Femur (tissue), 1 donor: ENCODE measurements around the gene NFAT5.
"Not testable (repeated sequence)": the region's sequence is repeated elsewhere in the genome, so short reads cannot be mapped to it uniquely, and the experiment has no call there.

Experiments
- DNase-seq: peaks from one replicate; pipeline ENCODE4 v3.0.0-alpha.2; 2017

NFAT5 gene, protein sequence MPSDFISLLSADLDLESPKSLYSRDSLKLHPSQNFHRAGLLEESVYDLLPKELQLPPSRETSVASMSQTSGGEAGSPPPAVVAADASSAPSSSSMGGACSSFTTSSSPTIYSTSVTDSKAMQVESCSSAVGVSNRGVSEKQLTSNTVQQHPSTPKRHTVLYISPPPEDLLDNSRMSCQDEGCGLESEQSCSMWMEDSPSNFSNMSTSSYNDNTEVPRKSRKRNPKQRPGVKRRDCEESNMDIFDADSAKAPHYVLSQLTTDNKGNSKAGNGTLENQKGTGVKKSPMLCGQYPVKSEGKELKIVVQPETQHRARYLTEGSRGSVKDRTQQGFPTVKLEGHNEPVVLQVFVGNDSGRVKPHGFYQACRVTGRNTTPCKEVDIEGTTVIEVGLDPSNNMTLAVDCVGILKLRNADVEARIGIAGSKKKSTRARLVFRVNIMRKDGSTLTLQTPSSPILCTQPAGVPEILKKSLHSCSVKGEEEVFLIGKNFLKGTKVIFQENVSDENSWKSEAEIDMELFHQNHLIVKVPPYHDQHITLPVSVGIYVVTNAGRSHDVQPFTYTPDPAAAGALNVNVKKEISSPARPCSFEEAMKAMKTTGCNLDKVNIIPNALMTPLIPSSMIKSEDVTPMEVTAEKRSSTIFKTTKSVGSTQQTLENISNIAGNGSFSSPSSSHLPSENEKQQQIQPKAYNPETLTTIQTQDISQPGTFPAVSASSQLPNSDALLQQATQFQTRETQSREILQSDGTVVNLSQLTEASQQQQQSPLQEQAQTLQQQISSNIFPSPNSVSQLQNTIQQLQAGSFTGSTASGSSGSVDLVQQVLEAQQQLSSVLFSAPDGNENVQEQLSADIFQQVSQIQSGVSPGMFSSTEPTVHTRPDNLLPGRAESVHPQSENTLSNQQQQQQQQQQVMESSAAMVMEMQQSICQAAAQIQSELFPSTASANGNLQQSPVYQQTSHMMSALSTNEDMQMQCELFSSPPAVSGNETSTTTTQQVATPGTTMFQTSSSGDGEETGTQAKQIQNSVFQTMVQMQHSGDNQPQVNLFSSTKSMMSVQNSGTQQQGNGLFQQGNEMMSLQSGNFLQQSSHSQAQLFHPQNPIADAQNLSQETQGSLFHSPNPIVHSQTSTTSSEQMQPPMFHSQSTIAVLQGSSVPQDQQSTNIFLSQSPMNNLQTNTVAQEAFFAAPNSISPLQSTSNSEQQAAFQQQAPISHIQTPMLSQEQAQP (N-terminal part only)

DNA sequence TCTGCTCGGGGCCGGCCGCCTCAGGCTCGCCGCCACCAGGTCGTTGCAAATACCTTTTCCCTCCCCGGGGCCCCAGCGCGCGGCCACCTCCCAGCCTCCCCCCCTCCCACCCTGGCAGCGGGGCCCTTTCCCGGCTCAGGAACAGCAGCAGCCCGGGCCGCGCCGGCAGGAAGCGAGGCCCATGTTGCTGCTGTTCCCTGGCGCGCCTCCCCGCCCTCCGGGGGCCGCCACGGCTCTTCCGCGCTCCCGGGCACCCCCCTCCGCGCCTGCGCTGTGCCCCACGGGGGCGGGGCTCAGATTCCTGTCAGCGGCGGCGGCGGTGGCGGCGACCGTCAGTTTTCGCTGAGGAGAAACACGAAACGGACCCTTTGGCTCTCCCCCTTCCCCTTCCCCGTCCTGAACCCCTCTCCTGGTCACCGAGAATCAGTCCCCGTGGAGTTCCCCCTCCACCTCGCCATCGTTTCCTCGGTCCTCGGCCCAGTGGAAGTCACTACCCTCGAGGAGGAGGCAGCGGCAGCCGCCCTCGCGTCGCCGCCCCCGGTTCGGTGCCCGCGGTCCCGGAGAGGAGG is at the start of gene NFAT5:
Gene NFAT5, plus strand, starts transcription at position 296 of the 569 bp plus-strand sequence. CDS start 336 bp downstream, outside the sequence.
- peak; percentile 95 for DNase-seq

DNA sequence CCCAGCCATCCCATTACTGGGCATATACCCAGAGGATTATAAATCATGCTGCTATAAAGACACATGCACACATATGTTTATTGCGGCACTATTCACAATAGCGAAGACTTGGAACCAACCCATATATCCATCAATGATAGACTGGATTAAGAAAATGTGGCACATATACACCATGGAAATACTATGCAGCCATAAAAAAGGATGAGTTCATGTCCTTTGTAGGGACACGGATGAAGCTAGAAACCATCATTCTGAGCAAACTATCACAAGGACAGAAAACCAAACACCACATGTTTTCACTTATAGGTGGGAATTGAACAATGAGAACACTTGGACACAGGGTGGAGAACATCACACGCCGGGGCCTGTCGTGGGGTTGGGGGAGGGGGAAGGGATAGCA is 47.9 kb upstream of the NFAT5 start:
- DNase-seq = not testable (repeated sequence)

GRCh38 chr16:69520413-69520799 is 45.4 kb upstream of the NFAT5 start:
- DNase-seq = no peak

DNA sequence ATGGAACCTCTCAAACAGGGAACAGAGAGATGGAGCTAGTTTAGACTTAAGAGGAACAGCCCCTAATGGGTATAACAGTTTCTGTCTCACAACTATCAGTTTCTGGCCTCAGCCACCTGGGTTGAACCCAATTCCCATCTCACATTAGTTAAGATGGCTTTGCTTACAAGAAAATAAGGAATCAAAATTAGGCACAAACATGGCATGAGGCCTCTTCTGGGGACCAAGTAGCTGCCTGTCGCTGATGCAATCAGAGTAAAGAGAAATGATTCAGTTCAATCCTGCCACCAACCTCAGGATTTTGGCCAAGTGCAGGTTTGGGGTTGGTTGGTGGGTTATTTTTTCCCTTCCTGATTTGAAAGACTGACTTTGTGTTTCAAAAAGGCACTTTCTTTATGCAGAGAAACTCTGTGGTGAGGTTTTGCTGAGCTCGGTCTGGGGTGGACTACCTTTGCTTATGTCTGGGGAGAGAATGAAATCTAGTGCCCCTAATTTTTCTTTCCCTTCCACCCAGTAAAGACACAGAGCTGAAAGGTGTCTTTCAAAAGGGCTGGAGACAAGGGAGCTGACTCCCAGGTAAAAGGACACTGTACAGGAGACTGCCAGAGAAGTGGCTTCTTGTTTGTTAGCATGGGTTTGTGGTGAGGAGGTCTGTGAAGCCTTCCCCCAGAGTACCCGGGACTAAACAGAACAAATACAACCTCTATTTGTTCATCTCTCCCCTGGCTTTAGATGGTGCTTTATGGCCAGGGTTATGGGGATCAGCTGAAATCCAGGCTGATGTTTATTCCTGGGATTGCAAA is 44.8 kb upstream of the NFAT5 start:
- DNase-seq = peak; percentile 32

DNA sequence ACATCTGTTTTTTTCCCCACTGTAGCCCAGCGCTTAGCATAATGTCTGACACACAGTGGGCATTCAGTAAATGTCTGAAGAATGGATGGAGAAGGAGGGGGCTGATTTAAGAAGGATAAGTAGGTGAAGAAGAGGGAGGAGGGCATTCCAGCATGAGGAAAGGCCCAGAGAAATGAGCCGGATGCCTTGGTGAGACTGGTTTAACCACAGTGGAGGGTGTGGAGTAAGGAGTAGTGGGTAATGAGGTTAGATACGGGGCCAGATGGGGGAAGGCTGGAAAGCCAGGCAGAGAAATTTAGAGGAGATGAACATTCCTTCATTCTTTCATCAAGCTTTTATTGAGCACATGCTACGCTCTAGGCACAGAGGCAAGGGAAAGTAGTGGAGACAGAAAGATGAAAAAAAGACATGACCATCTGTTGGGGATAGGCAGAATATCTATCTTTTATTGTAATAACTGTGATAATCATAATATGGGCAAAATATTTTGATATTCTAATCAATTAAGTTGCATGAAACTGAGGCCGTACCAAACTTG is 43.7 kb upstream of the NFAT5 start:
- DNase-seq = no peak

- DNase-seq = no peak
Observed at GRCh38 chr16:69522732-69523404, 42.9 kb upstream of the NFAT5 start.

- DNase-seq = no peak
Observed at GRCh38 chr16:69523566-69524305, 42.0 kb upstream of the NFAT5 start.

- DNase-seq = no peak
Observed at GRCh38 chr16:69526831-69527655, 38.7 kb upstream of the NFAT5 start.

DNA sequence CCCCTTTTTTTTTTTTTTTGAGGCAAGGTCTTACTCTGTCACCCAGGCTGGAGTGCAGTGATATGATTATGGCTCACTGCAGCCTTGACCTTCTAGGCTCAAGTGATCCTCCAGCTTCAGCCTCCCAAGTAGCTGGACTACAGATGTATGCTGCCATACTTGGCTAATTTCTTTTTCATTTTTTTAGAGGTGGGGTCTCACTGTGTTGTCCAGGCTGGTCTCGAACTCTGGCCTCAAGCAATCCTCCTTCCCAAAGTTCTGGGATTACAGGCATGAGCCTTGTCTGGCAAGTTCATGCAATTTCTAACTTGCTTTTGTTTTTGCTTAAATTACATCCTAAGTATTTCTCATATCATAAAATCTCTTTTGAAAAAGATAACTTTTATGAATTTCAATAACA is 33.8 kb upstream of the NFAT5 start:
- DNase-seq = no peak

GRCh38 chr16:69532641-69533455 is 32.9 kb upstream of the NFAT5 start:
- DNase-seq = no peak

DNA sequence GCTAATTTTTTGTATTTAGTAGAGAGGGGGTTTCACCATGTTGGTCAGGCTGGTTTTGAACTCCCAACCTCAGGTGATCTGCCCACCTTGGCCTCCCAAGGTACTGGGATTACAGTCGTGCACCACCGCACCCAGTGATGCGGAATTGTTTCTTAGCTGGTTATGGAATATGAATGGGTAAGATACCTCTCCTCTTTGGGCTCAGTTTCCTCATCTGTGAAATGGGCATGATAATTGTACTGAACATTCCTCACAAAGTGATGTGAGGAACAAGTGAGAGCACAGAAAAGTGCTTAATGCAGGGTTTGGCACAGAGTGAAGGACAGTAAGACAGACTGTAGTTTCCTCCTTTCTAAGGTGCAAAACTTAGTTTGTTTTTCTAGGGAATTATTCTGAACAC is 31.0 kb upstream of the NFAT5 start:
- no peak for DNase-seq

- no peak for DNase-seq
Observed at GRCh38 chr16:69535123-69536050, 30.4 kb upstream of the NFAT5 start.

DNA sequence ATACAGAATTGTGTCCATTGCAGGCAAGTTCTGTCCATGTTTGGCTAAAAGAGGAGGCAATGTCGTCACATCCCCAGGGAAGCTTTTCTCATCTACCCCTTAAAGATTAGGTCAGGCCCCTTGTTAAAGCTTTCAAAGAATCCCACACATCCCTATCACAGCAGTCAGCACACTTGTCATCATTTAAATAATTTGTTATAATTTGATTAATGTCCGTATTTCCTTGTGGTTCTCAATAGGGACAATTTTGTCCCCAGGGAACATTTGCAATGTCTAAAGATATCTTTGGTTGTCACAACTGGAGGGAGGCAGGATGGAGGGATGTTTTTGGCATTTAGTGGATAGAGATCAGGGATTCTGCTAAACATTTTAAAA is 28.1 kb upstream of the NFAT5 start:
- no peak for DNase-seq

GRCh38 chr16:69538808-69539207 is 27.0 kb upstream of the NFAT5 start:
- DNase-seq = no peak

DNA sequence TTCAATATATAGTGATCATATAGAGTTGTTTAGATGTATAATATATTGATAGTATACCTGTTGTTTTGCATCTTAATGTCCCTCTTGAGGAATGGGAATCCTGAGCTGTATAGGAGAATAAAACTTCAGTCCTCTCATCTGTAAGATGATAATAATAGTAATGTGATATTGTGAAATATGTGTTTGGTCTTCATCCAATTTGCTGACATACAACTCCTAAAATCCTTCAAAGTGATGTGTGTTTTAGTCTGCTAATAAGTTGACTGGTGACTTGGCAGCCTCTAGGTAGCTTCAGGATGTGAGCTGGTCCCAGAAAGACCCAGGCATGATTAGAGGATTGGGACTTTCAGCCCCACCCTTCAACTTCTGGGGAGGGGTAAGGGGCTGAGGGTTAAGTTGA is 22.8 kb upstream of the NFAT5 start:
- DNase-seq = no peak

GRCh38 chr16:69544088-69544487 is 21.7 kb upstream of the NFAT5 start:
- no peak for DNase-seq

DNA sequence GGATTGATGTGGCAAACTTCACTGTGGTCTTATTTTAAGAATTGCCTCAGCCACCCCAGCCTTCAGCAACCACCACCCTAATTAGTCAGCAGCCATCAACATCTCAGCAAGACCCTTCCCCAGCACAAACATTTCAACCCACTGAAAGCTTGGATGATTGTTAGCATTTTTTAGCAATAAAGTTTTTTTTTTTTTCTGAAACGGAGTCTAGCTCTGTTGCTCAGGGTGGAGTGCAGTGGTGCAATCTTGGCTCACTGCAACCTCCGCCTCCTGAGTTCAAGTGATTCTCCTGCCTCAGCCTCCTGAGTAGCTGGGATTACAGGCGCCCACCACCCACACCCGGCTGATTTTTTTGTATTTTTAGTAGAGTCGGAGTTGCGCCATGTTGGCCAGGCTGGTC is 19.1 kb upstream of the NFAT5 start:
- DNase-seq = not testable (repeated sequence)
